ENCODE results near the gene KIAA1191. TPM values are rescaled to one million over a fixed set of nuclear protein-coding genes. Genes with fewer than 3 reads are reported as not detected.
A peak's percentile ranks its signal among the peaks of the same experiment; 100 is the strongest.

Gene KIAA1191
- total RNA-seq, 1 experiment from 2014 or later = 99.0 TPM

DNA sequence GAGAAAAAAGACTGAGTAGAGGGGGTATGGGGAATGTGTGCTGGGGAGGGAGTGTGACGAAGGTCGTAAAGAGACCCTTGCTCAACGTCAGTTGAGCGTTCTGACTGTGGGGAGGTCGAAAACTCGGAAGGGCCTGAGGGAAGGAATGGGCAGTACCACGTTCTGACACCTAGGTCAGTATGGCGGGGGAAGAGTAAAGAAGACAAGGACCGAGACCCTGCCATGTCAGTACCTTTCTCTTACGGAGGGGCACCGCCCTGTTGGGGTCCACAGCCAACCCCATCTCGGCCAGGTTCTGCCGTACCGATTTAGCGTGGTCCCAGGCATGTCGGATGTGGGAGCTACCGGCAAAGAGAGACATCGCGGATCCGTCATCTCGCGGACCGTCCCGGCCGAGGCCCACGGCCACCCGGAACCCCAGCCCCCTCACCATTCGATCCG, 26.5 kb upstream of the KIAA1191 start:
- Histone ChIP-seq H3K4me1 (ENCODE audit: control insufficient read depth in 1 of 2, insufficient read depth in 2 of 2, low read length in 2 of 2) (peaks cover 11 to 22% of the 10 kb centered on the region in 2 experiments; a peak in 3 of 4 replicates), H4K20me1 (ENCODE audit: insufficient read depth) (peaks cover 13% of the 10 kb centered on the region; the same call in 1 of the 2 replicates), H3K9me2 (ENCODE audit: insufficient read depth) (no peaks in the 10 kb centered on the region), H3K9ac (ENCODE audit: low read length) (peak overlapping the region; percentile 93), H3K4me3 (replicated peaks in 1 of 2; ENCODE audit: low read depth in 1 of 2, low read length in 2 of 2) (peak overlapping the region; percentile 78 to 99), H2AFZ (ENCODE audit: low read depth, low read length, poor library complexity, severe bottlenecking) (no peak overlapping the region), H3K4me2 (ENCODE audit: low read length) (peak overlapping the region; percentile 86), H3K27ac (ENCODE audit: low read depth, low read length) (peak overlapping the region; percentile 94), H3K79me2 (ENCODE audit: insufficient read depth, low read length) (peaks cover 64% of the 10 kb centered on the region), H3K36me3 (ENCODE audit: control insufficient read depth in 1 of 2, insufficient read depth in 2 of 2, low read length in 2 of 2) (peaks cover 28 to 54% of the 10 kb centered on the region in 2 experiments; a peak in 3 of 4 replicates), H3K9me3 (ENCODE audit: control insufficient read depth in 1 of 2, insufficient read depth in 1 of 2, low read depth in 1 of 2, low read length in 2 of 2) (no peaks in the 10 kb centered on the region), H3K27me3 (ENCODE audit: insufficient read depth, low read length) (no peaks in the 10 kb centered on the region)
- POLR2A ChIA-PET = interaction anchor here (1.0 kb wide), 1 partner anchor 28 kb away, joined by 3 read pairs; the partner anchor contains the start of gene CLTB
- TF ChIP-seq ZFX (IDR thresholded peaks at IDR 0.05) (peak; percentile 63), EZH2phosphoT487 (IDR thresholded peaks at IDR 0.05; ENCODE audit: borderline replicate concordance) (no peak), RAD21 (IDR thresholded peaks at IDR 0.05; ENCODE audit: low read depth) (no peak)
- intact Hi-C loops (cut with micrococcal nuclease) = loop anchor here (1.0 to 2.0 kb wide), 2 partner anchors 27 to 149 kb away; partner anchors contain the start of genes KIAA1191 and RNF44
- BruUV-seq (replicated peaks) = TSS peak; percentile 52
- CTCF ChIA-PET = no interaction called here
- DNase-seq (ENCODE audit: low read depth, low spot score) (no peak), ATAC-seq (peak; percentile 12)
- RAD21 ChIA-PET (ENCODE audit: low non-redundant PET in 1 of 2, low total read pairs in 2 of 2, uncharacterized antibody in 2 of 2, unreplicated experiment in 2 of 2) = no interaction called here

DNA sequence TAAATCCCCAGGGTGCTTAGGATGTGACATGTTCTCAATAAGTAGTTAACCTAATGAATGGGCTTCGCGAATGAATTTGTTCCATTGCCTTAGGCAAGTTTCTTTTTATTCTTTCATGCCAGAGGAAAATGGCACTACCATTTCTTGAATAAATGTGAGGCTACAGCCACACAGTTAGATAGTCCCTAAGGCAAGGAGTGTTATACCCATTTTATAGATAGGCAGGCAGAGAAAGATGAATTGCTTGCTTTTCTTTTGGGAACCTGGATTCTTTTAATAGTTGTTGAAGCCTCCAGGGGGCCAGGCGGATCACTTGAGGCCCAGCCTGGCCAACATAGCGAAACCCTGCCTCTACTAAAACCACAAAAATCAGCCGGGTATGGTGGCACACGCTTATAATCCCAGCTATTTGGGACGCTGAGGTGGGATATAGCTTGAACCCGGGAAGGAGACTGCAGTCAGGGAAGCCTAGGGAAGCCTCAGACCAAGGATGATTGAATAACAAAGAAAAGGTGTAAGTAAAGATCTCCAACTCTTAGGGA, 25.9 kb upstream of the KIAA1191 start:
- peaks cover 64% of the 10 kb centered on the region for H3K79me2 ChIP-seq (ENCODE audit: insufficient read depth, low read length)
- H3K9me2 ChIP-seq (ENCODE audit: insufficient read depth) = no peaks in the 10 kb centered on the region
- TF ChIP-seq EZH2 (IDR thresholded peaks at IDR 0.05) = no peak
- intact Hi-C loops (cut with micrococcal nuclease) = no loop called here
- ChIA-PET CTCF (no interaction called here), RAD21 (ENCODE audit: low non-redundant PET in 1 of 2, low total read pairs in 2 of 2, uncharacterized antibody in 2 of 2, unreplicated experiment in 2 of 2) (no interaction called here), POLR2A (no interaction called here)
- no peak for ATAC-seq
- H3K4me2 ChIP-seq (ENCODE audit: low read length) = peak overlapping the region; percentile 86
- DNase-seq (ENCODE audit: low read depth, low spot score) = no peak
- H3K27me3 ChIP-seq (ENCODE audit: insufficient read depth, low read length) = no peaks in the 10 kb centered on the region
- no peaks in the 10 kb centered on the region for H3K9me3 ChIP-seq (ENCODE audit: control insufficient read depth in 1 of 2, insufficient read depth in 1 of 2, low read depth in 1 of 2, low read length in 2 of 2)
- H3K4me1 ChIP-seq (ENCODE audit: control insufficient read depth in 1 of 2, insufficient read depth in 2 of 2, low read length in 2 of 2) = peaks cover 11 to 22% of the 10 kb centered on the region in 2 experiments; a peak in 3 of 4 replicates
- H3K4me3 ChIP-seq (replicated peaks in 1 of 2; ENCODE audit: low read depth in 1 of 2, low read length in 2 of 2) = peak overlapping the region; percentile 78 to 99
- H3K27ac ChIP-seq (ENCODE audit: low read depth, low read length) = peak overlapping the region; percentile 94
- H2AFZ ChIP-seq (ENCODE audit: low read depth, low read length, poor library complexity, severe bottlenecking) = no peak overlapping the region
- peaks cover 13% of the 10 kb centered on the region; the same call in 1 of the 2 replicates for H4K20me1 ChIP-seq (ENCODE audit: insufficient read depth)
- BruUV-seq (replicated peaks) = no TSS peak
- H3K9ac ChIP-seq (ENCODE audit: low read length) = peak overlapping the region; percentile 93
- peaks cover 28 to 58% of the 10 kb centered on the region in 2 experiments; a peak in 3 of 4 replicates for H3K36me3 ChIP-seq (ENCODE audit: control insufficient read depth in 1 of 2, insufficient read depth in 2 of 2, low read length in 2 of 2)
